Non-pigmented ciliary epithelial cell (primary cell): ENCODE results near the gene COQ2.
"Not testable (repeated sequence)": the region's sequence is repeated elsewhere in the genome, so short reads cannot be mapped to it uniquely, and the experiment has no call there.

Experiments
- DNase-seq: peaks from one replicate; pipeline ENCODE4 v3.0.0-alpha.2; 2010; ENCODE audit warnings: low read depth

Gene COQ2

GRCh38 chr4:83247415-83248357 lies 36.9 kb downstream of the COQ2 start:
- DNase-seq = no peak

- no peak for DNase-seq
Observed at GRCh38 chr4:83241132-83241531, 43.5 kb downstream of the COQ2 start.

GRCh38 chr4:83240379-83240875 lies 44.2 kb downstream of the COQ2 start:
- no peak for DNase-seq

GRCh38 chr4:83238393-83239248 lies 46.0 kb downstream of the COQ2 start:
- no peak for DNase-seq

GRCh38 chr4:83237591-83237990 lies 47.0 kb downstream of the COQ2 start:
- DNase-seq = no peak

- not testable (repeated sequence) for DNase-seq
Observed at GRCh38 chr4:83235645-83236133, 48.9 kb downstream of the COQ2 start.

GRCh38 chr4:83234902-83235644 lies 49.5 kb downstream of the COQ2 start:
- DNase-seq = no peak

GRCh38 chr4:83234387-83234786 lies 50.2 kb downstream of the COQ2 start:
- not testable (repeated sequence) for DNase-seq

GRCh38 chr4:83232082-83232481 lies 52.5 kb downstream of the COQ2 start:
- DNase-seq = no peak

GRCh38 chr4:83231620-83232076 lies 53.0 kb downstream of the COQ2 start:
- DNase-seq = no peak

- no peak for DNase-seq
Observed at GRCh38 chr4:83230928-83231327, 53.7 kb downstream of the COQ2 start.

GRCh38 chr4:83229791-83230190 lies 54.8 kb downstream of the COQ2 start:
- DNase-seq = no peak

GRCh38 chr4:83228231-83228630 lies 56.4 kb downstream of the COQ2 start:
- DNase-seq = no peak

- no peak for DNase-seq
Observed at GRCh38 chr4:83224502-83225197, 59.9 kb downstream of the COQ2 start.

GRCh38 chr4:83223781-83224180 lies 60.8 kb downstream of the COQ2 start:
- DNase-seq = no peak

- DNase-seq = no peak
Observed at GRCh38 chr4:83221897-83222441, 62.6 kb downstream of the COQ2 start.

GRCh38 chr4:83219344-83220331 lies 65.0 kb downstream of the COQ2 start:
- no peak for DNase-seq

GRCh38 chr4:83217721-83218522 lies 66.7 kb downstream of the COQ2 start:
- no peak for DNase-seq
